ENCODE data around the gene GPC2.
"Not testable (repeated sequence)": the region's sequence is repeated elsewhere in the genome, so short reads cannot be mapped to it uniquely, and the experiment has no call there.

The GPC2 gene, protein sequence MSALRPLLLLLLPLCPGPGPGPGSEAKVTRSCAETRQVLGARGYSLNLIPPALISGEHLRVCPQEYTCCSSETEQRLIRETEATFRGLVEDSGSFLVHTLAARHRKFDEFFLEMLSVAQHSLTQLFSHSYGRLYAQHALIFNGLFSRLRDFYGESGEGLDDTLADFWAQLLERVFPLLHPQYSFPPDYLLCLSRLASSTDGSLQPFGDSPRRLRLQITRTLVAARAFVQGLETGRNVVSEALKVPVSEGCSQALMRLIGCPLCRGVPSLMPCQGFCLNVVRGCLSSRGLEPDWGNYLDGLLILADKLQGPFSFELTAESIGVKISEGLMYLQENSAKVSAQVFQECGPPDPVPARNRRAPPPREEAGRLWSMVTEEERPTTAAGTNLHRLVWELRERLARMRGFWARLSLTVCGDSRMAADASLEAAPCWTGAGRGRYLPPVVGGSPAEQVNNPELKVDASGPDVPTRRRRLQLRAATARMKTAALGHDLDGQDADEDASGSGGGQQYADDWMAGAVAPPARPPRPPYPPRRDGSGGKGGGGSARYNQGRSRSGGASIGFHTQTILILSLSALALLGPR

DNA sequence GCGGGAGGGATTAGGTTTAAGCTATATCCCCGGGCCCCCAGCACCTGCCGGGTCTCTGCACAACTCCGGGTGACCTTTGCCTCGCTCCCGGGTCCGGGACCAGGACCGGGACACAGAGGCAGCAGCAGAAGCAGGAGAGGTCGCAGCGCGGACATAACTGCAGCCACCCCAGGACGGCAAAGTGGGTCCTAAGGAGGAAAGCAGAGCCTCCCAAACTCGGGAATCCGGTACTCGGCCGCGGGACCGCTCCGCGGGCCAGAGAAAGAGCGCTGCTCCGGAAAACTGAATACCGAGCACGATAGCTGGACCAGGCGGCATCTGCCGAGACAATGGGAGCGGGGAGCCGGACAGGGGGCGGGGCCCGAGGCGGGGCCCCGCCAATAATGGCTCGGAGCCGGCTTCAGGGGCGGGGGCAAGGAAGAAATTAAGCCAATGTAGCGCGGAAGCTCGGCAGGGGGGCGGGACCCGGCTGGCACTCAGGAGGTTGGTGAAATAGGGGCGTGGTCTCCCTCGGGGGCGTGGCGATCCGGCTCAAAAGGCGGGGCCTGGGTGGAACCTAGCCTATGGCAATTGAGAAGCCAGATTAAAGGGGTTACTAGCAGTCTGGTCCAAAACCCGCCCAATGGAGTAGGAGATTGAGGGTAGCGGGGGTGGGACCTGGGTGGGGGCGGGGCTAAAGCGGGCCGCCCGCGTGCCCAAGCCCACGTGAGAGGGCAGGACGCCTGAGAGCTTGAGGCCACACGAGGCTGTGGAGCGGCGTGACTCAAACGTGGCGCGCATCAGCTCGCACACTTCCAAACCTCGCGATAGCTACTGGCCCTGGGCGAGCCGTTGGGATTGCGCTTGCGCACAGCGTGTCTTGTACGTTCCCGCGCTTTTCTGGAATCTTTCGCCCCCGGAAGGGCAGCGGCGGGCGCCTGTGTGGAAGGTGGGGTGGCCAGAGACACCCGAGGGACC is at the start of gene GPC2, which contains the start of gene STAG3:
TSS of gene GPC2 (minus strand) at position 337 of the 957 bp plus-strand sequence. CDS start at position 155, 182 bp downstream.
TSS of gene STAG3 (plus strand) at position 874 of the 957 bp plus-strand sequence. CDS start 2,639 bp downstream, outside the sequence.
- Histone ChIP-seq H3K4me1 (ENCODE audit: control insufficient read depth, insufficient read depth, low read length, unreplicated experiment) (peaks cover 5% of the 10 kb centered on the region), H3K36me3 (ENCODE audit: insufficient read depth, low read length) (no peaks in the 10 kb centered on the region), H3K27ac (ENCODE audit: low read depth, low read length) (peak within 1 kb of the TSS; percentile 37; the same call in 1 of the 2 replicates), H2AFZ (ENCODE audit: low read length, unreplicated experiment) (peak within 1 kb of the TSS; percentile 69), H3K27me3 (ENCODE audit: insufficient read depth, low read length) (no peaks in the 10 kb centered on the region), H3K4me3 (ENCODE audit: low read depth, low read length) (peak within 1 kb of the TSS; percentile 82), H3K79me2 (ENCODE audit: control insufficient read depth, insufficient read depth, low read length, unreplicated experiment) (no peaks in the 10 kb centered on the region)

DNA sequence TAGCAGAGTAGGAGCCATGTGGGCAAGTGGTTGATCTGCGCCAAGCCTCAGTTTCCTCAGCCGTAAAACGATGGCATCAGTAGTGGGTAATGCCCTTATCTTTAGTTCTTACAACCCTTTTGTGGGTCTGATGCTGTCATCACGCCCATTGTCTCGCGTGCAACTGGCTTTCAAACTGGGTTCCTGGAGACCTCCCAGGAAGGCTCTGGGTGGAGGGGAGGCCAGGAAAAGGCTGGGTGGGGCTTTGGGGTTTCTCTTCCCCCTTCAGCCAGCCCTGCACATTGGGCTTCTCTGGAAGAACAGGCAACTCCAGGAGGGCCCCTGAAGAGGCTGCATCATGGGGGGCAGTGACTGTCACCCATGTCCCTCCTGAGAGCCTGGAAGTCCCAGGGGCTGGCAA is 47.7 kb upstream of the GPC2 start:
- H3K27ac ChIP-seq (ENCODE audit: low read depth, low read length); H2AFZ ChIP-seq (ENCODE audit: low read length, unreplicated experiment); H3K79me2 ChIP-seq (ENCODE audit: control insufficient read depth, insufficient read depth, low read length, unreplicated experiment); H3K27me3 ChIP-seq (ENCODE audit: insufficient read depth, low read length); H3K4me3 ChIP-seq (ENCODE audit: low read depth, low read length); H3K36me3 ChIP-seq (ENCODE audit: insufficient read depth, low read length); H3K4me1 ChIP-seq (ENCODE audit: control insufficient read depth, insufficient read depth, low read length, unreplicated experiment): not testable (repeated sequence)

DNA sequence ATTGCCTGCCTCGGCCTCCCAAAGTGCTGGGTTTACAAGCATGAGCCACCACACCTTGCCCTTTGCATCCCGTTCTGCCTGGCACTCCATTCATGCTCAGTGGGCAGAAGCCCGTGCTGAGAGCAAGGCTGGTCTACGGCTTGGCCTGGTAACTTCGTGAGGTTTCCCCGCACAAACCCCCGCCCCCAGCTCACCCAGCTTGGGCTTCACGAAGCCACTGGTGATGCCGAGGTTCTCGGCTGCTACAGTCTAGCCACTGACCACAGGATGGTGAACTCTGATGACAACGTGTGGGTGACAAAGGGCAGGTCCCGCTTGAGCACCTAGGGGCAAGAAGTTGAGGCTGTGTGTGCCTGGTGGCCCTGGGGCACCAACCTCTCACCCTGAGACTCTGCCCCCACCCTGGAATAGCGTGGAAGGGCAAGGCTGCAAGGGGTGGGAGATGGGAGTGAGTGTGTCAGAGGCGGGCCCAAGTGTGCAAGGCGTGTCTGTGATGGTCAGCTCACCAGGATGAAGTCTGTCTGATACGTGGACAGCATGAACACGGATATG is 46.3 kb upstream of the GPC2 start:
- not testable (repeated sequence) for H3K27me3 ChIP-seq (ENCODE audit: insufficient read depth, low read length); H3K36me3 ChIP-seq (ENCODE audit: insufficient read depth, low read length); H3K4me1 ChIP-seq (ENCODE audit: control insufficient read depth, insufficient read depth, low read length, unreplicated experiment); H3K79me2 ChIP-seq (ENCODE audit: control insufficient read depth, insufficient read depth, low read length, unreplicated experiment); H2AFZ ChIP-seq (ENCODE audit: low read length, unreplicated experiment); H3K4me3 ChIP-seq (ENCODE audit: low read depth, low read length); H3K27ac ChIP-seq (ENCODE audit: low read depth, low read length)

DNA sequence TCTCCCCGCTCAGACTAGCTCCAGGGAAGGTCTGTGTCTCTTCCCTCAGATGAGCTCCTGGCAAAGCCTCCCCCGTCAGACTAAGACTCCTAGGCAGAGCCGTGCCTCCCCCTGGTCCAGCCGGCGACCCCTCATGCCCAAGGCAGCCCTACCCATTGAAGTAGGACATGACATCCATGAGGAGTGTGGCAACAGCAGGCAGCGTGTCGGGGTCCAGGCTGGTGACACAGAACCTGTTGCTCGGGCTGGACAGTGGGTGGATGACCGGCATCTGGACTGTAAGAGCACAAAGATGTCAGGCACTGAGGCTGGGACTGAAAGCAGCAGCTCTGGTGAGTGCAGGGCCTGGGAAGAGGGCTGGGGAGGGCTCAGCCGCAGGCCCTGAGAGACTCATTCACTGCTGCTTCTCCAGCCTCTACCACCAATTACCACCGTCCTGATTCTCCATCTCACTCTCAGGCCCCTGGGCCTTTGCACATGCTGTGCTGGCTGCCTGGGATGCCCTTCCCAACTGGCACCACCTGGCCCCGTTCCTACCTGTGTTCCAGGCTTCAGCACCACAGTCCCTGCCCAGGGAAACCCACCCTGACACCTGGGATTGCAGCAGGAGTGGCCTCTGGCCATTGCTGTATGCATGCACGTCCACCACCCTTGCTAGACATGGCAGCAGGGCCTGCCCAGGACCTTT is 45.4 kb upstream of the GPC2 start:
- Histone ChIP-seq H3K27ac (ENCODE audit: low read depth, low read length) (no peak overlapping the region), H3K4me1 (ENCODE audit: control insufficient read depth, insufficient read depth, low read length, unreplicated experiment) (no peaks in the 10 kb centered on the region), H3K27me3 (ENCODE audit: insufficient read depth, low read length) (no peaks in the 10 kb centered on the region)

DNA sequence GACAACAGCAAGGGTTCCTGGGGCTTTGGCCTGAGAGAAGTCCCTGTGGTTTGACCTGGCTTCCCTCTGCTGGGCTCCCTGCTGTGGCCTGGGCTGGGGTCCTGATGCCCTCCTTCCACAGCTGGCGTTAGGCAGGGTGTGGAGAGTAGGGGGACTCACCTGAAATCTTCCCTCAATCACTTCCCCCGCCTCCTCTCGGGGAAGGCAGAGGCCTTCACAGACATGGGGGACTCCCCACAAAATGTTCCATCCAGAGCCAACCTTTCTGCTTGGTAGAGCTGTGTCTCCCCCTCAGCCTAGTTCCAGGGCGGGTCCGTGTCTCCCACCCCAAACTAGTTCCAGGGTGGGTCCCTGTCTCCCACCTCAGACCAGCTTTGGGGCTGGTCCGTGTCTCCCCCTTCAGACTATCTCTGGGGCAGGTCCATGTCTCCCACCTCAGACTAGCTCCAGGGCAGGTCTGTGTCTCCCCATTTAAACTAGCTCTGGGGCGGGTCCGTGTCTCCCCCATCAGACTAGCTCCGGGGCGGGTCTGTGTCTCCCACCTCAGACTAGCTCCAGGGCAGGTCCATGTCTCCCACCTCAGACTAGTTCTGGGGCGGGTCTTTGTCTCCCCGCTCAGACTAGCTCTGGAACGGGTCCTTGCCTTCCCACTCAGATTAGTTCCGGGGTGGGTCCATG is 44.7 kb upstream of the GPC2 start:
- Histone ChIP-seq H3K27me3 (ENCODE audit: insufficient read depth, low read length) (no peaks in the 10 kb centered on the region), H2AFZ (ENCODE audit: low read length, unreplicated experiment) (no peak overlapping the region), H3K27ac (ENCODE audit: low read depth, low read length) (no peak overlapping the region), H3K4me1 (ENCODE audit: control insufficient read depth, insufficient read depth, low read length, unreplicated experiment) (no peaks in the 10 kb centered on the region), H3K79me2 (ENCODE audit: control insufficient read depth, insufficient read depth, low read length, unreplicated experiment) (no peaks in the 10 kb centered on the region), H3K4me3 (ENCODE audit: low read depth, low read length) (no peak overlapping the region), H3K36me3 (ENCODE audit: insufficient read depth, low read length) (no peaks in the 10 kb centered on the region)

More for the DNA sequence above, 45.4 kb upstream of the GPC2 start:
- Histone ChIP-seq H2AFZ (ENCODE audit: low read length, unreplicated experiment) (no peak overlapping the region), H3K4me3 (ENCODE audit: low read depth, low read length) (no peak overlapping the region), H3K79me2 (ENCODE audit: control insufficient read depth, insufficient read depth, low read length, unreplicated experiment) (no peaks in the 10 kb centered on the region), H3K36me3 (ENCODE audit: insufficient read depth, low read length) (no peaks in the 10 kb centered on the region)

DNA sequence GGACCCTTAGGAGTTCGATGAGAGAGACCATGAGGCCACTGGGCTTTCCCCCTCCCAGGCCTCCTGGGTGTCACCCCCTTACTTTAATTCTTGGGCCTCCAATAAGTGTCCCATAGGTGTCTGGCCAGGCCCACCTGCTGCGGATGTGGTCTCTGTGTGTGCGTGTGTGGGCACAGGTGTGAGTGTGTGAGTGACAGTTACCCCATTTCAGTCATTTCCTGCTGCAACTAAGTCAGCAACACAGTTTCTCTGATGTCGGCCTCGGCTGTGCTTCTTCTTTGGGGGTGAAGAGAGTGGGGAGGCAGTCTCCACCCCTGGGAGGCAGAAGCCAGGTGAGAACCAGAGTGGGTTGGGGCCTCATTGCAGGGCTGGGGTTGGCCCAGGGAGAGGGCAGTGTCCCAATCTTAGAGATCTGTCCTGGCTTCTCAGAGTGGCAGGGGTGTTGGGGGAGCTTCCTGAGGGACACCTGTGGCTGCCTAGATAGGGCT is 44.1 kb upstream of the GPC2 start:
- Histone ChIP-seq H3K4me1 (ENCODE audit: control insufficient read depth, insufficient read depth, low read length, unreplicated experiment) (no peaks in the 10 kb centered on the region), H3K36me3 (ENCODE audit: insufficient read depth, low read length) (no peaks in the 10 kb centered on the region), H3K79me2 (ENCODE audit: control insufficient read depth, insufficient read depth, low read length, unreplicated experiment) (no peaks in the 10 kb centered on the region), H3K27me3 (ENCODE audit: insufficient read depth, low read length) (no peaks in the 10 kb centered on the region), H3K27ac (ENCODE audit: low read depth, low read length) (no peak overlapping the region), H2AFZ (ENCODE audit: low read length, unreplicated experiment) (no peak overlapping the region), H3K4me3 (ENCODE audit: low read depth, low read length) (no peak overlapping the region)

DNA sequence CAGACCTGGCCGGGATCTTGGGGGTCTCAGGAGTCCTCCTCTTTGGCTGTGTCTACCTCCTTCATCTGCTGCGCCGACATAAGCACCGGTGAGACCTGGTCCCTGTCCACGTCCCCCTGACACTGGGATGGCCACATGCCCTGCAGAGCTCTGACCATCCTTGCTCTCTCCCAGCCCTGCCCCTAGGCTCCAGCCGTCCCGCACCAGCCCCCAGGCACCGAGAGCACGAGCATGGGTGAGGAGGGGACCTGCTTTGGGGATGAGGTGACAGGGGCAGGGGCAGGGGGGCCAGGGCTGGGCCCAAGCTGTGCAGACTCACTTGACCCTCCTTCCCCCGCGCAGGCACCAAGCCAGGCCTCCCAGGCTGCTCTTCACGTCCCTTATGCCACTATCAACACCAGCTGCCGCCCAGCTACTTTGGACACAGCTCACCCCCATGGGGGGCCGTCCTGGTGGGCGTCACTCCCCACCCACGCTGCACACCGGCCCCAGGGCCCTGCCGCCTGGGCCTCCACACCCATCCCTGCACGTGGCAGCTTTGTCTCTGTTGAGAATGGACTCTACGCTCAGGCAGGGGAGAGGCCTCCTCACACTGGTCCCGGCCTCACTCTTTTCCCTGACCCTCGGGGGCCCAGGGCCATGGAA is 43.5 kb upstream of the GPC2 start:
- Histone ChIP-seq H3K27ac (ENCODE audit: low read depth, low read length) (no peak overlapping the region), H3K79me2 (ENCODE audit: control insufficient read depth, insufficient read depth, low read length, unreplicated experiment) (no peaks in the 10 kb centered on the region), H3K4me1 (ENCODE audit: control insufficient read depth, insufficient read depth, low read length, unreplicated experiment) (no peaks in the 10 kb centered on the region), H2AFZ (ENCODE audit: low read length, unreplicated experiment) (no peak overlapping the region), H3K36me3 (ENCODE audit: insufficient read depth, low read length) (no peaks in the 10 kb centered on the region), H3K4me3 (ENCODE audit: low read depth, low read length) (no peak overlapping the region), H3K27me3 (ENCODE audit: insufficient read depth, low read length) (no peaks in the 10 kb centered on the region)

DNA sequence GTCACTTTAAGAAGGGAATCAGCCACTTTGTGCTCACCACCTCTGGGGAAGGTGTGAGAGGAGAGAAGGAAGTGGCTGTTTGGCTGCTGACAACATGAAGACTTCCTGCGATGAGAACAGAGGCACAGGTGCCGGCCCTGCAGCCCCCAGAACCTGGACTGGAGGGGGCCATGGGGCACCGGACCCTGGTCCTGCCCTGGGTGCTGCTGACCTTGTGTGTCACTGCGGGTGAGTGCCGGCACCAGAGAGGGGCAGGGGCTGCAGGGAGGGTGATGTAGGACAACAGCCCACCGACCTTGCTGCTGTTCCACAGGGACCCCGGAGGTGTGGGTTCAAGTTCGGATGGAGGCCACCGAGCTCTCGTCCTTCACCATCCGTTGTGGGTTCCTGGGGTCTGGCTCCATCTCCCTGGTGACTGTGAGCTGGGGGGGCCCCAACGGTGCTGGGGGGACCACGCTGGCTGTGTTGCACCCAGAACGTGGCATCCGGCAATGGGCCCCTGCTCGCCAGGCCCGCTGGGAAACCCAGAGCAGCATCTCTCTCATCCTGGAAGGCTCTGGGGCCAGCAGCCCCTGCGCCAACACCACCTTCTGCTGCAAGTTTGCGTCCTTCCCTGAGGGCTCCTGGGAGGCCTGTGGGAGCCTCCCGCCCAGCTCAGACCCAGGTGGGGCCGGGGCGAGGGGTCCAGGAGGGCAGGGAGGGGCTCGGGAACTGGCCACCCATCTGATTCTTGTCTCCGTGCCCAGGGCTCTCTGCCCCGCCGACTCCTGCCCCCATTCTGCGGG is 42.8 kb upstream of the GPC2 start, which contains the start of gene PVRIG:
TSS of gene PVRIG (plus strand) at position 149 of the 785 bp plus-strand sequence. CDS start at position 171, 22 bp downstream.
- not testable (repeated sequence) for H3K27me3 ChIP-seq (ENCODE audit: insufficient read depth, low read length); H3K27ac ChIP-seq (ENCODE audit: low read depth, low read length); H3K4me3 ChIP-seq (ENCODE audit: low read depth, low read length); H3K36me3 ChIP-seq (ENCODE audit: insufficient read depth, low read length); H3K4me1 ChIP-seq (ENCODE audit: control insufficient read depth, insufficient read depth, low read length, unreplicated experiment); H3K79me2 ChIP-seq (ENCODE audit: control insufficient read depth, insufficient read depth, low read length, unreplicated experiment); H2AFZ ChIP-seq (ENCODE audit: low read length, unreplicated experiment)
